Measurements from ENCODE around the gene NECAB3.
A peak's percentile ranks its signal among the peaks of the same experiment; 100 is the strongest.
"Not testable (repeated sequence)": the region's sequence is repeated elsewhere in the genome, so short reads cannot be mapped to it uniquely, and the experiment has no call there.

NECAB3 gene

GRCh38 chr20:33648396-33649004 lies 25.7 kb downstream of the NECAB3 start:
- DNase-seq: no peak

- no peak for DNase-seq
These were observed 26.4 kb downstream of the NECAB3 start for GRCh38 chr20:33647603-33648395.

DNA sequence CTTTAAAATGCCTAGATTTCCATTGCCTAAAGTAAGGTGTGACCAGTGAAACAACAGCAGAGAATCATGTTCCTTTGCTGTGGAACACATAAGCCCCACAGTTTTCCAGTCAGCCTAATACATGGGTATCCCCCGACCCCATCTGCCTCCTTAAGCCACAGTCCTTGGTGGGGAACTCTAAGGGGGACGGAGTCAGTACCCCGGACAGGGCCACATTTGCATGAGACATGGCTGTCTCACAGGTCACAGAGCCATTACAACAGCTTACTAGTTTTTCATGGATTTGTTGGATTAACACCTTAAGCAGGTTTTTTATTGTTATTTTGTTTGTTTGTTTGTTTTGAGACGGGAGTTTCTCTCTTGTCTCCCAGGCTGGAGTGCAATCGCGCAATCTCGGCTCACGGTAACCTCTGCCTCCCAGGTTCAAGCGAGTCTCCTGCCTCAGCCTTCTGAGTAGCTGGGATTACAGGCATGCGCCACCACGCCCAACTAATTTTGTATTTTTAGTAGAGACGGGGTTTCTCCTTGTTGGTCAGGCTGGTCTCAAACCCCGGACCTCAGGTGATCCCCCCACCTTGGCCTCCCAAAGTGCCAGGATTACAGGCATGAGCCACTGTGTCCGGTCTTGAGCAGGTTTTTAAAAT lies 27.1 kb downstream of the NECAB3 start:
- not testable (repeated sequence) for DNase-seq

GRCh38 chr20:33646191-33646590 lies 28.0 kb downstream of the NECAB3 start:
- no peak for DNase-seq

DNA sequence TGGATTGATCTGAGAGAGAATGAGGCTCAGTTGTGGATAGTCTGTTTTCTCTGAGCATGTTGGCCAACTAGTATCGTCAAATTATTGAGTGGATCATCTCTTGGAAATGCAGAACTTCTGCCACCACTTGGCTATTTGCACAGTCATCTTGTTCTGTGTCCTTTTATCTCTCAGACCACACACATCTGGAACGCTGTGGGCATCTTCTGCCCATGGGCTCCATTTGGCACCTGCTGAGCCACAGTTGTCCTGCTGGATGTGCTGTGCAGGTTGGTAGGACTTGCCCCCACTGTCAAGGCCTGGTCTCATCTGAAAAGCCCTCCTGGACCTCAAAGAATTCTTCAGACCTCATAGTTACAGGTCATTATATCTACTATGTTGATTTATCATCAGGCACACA lies 28.8 kb downstream of the NECAB3 start:
- DNase-seq: no peak

- no peak for DNase-seq
These were observed 29.2 kb downstream of the NECAB3 start for GRCh38 chr20:33645072-33645358.

GRCh38 chr20:33644313-33645071 lies 29.7 kb downstream of the NECAB3 start:
- no peak for DNase-seq

- DNase-seq: no peak
These were observed 33.9 kb downstream of the NECAB3 start for GRCh38 chr20:33640287-33640686.

DNA sequence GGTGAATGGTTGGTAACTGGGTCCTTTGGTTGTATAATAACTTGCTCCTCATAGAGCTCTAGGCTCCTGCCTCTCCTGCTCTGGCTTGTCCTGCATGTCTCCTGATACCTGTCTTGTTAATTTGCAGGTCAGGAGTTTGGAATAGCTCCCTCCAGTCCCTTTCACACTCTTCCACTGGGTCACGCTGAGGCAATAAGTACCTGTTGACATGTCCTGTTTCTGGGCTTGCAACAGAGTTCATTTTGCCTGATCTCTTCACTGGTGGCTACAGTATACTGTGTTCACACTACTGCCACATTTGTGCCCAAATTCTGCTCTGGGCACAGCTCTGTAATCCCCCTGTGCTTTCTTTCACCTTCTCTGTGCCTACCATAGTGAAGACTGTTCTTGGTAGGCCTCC lies 37.5 kb downstream of the NECAB3 start:
- no peak for DNase-seq

GRCh38 chr20:33635341-33635740 lies 38.9 kb downstream of the NECAB3 start:
- no peak for DNase-seq

- DNase-seq: not testable (repeated sequence)
These were observed 42.3 kb downstream of the NECAB3 start for GRCh38 chr20:33631910-33632309.

DNA sequence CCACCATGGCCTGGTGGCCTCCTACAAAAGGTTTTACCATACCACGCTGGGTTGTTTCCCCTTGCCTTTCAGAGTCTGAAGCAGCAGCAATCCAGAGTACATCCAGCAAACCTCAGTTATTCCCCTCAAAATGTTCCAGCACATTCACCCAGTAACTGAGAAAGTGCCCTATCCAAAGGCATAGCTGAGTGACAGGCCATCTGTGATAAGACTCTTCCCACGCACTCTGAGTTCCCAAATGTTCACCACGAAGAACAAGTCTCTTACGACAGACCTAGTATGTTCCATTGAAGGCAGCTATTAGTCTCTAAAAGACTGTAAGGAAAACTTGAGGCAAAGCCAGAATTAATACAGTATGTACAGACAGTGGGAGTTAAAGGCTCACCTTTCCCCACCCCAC lies 43.7 kb downstream of the NECAB3 start:
- DNase-seq: peak in 1 of 2 donors; percentile 3

DNA sequence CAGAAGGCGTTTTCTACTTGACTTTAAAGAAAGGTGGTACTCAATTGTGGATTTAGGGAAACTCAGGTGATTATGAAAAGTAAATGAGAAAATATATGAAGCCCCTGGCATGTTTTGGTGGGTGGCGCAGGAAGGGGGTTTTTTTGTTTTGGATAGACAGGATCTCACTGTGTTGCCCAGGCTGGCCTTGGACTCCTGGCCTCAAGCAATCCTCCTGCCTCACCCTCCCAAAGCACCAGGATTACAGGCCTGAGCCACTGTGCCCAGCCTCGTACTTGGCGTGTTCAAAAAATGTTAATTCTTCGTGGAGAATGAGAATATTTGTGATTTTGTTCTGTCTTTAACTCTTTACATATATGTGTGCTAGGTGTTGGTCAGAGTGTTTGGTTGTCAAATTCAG lies 44.2 kb downstream of the NECAB3 start:
- DNase-seq: no peak

GRCh38 chr20:33629533-33629932 lies 44.7 kb downstream of the NECAB3 start:
- DNase-seq: no peak

DNA sequence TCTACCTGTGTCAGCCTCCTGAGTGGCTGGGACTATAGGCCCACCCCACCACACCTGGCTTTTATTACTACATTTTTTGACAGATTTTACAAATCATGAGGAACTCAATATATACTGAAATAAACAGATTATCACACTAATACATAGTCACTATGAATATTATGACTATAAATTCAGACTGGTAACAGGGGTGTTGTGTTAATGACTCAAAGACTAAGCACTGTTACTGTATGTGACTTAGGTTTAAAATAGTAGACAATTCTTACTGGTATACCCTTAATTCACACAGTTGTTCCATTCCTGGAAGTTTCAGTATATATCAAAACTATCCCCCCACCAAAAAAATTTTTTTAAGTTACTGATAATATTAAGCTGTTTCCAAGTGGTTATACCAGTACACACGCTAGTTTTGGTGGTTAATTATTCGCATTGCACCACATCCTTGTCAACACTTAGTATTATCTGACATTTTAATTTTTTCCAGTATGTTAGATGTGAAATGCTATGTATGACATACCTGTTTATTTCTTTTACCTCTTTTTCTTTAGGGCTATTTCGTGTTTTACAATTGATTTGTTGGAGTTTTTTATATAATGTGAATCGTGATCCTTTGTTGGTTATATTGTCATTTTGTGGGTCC lies 46.5 kb downstream of the NECAB3 start:
- no peak for DNase-seq

DNA sequence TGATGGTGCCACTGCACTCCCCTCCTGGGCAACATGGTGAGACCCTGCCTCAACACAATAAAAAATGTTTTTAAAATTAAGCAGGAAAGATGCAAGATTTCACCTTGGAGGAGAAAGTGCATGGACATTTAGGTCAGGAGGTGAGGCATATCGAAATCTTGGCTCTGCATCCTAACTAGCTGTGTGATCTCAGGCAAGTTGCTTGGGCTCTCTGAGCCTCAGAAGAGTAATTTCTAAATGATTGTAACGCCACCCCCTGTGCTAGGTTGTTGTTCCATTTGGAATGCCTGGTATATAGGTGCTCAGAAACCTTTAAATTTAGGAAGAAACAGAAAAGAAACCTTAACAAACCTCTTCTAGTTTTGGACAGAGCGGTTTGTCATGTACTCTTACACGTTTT lies 48.0 kb downstream of the NECAB3 start:
- no peak for DNase-seq

DNA sequence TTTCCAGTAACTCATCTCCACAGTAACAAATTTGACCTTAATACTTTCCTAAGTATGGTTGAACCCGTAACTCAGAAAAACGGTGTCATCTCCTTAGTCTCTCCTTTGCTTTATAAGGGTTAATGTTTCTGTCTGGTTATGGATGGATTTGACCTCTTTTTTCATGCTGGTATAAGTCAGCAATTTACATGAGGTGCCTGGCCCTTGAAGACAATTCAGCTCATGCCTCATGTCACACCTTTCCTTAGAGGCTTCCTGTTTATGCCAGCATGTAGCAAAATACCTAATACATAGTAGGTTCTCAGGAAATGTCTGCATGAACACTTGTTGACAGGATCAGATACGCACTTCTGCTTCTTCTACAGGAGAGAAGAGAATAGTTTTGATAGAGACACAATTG lies 49.8 kb downstream of the NECAB3 start:
- DNase-seq: no peak

DNA sequence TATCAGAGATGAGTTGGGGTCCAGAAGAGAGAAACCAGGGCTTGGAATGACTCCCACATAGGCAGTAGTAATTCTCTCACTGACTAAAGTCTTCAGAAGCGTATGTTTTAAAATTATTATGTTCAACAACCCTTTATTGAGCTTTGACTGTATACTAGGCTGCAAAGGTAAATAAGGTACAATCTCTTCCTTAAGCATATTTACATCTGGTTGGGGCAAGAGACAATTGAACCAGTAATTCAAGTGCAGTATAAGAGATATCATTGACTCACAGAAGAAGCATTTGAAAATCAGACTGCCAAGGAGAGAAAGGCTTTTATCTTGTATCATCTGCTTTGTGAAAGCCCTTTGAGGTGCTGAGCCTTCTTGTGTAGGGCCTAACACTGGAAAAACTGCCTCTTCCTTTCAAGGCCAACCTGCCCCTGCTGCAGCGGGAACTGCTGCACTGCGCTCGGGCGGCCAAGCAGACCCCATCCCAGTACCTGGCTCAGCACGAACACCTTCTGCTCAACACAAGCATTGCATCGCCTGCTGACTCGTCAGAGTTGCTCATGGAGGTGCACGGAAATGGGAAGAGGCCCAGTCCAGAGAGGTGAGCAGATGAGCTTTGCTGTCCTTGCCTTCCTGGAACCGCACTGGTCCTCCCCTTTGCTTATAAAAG lies 51.4 kb downstream of the NECAB3 start:
- DNase-seq: no peak

GRCh38 chr20:33621717-33622400 lies 52.4 kb downstream of the NECAB3 start:
- no peak for DNase-seq

DNA sequence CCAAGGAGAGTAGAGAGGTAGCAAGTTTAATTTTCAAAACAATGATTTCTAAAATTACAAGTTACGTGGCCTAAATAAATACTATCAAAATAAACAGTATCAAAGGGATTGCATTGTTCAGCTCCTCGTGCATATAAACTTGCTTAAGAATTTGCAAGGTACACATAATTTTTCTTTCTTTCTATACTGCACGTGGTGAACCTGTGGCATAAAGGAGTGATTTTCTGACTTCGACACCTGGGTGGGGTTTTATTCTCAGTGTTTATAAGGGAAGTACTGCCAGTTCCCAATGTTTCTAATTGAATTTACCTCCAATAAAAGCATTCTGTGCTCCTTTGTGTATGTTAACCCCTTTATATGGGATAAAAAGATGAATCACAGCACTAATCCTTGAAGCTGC lies 62.2 kb downstream of the NECAB3 start:
- DNase-seq: no peak

DNA sequence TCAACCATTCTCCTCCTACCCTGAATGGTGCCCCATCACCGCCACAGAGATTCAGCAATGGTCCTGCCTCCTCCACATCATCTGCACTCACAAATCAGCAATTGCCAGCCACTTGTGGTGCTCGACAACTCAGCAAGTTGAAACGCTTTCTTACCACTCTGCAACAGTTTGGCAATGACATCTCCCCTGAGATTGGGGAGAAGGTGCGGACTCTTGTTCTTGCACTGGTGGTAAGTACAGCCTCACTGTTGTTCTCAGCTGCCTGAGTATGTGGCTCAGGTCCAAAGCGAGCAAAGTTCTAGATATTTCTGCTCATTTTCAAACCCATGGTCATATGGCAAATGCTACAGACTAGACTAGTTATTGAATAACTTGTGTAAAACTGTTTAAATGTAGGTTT lies 63.1 kb downstream of the NECAB3 start:
- DNase-seq: no peak

GRCh38 chr20:33609504-33609903 lies 64.7 kb downstream of the NECAB3 start:
- no peak for DNase-seq
